ENCODE measurements around the gene ASB1. TPM values are rescaled to one million over a fixed set of nuclear protein-coding genes. Genes with fewer than 3 reads are reported as not detected.

ASB1 gene
- total RNA-seq, 1 experiment from 2014 or later, result 46.0 TPM

- Histone ChIP-seq H4K91ac (ENCODE audit: insufficient read length, low read depth, low read length) (no peak overlapping the region), H2BK20ac (ENCODE audit: low read depth, low read length, poor library complexity, severe bottlenecking) (no peak overlapping the region), H3K4me1 (ENCODE audit: insufficient read depth, low read length) (no peaks in the 10 kb centered on the region), H2BK120ac (ENCODE audit: low read depth, low read length, poor library complexity, severe bottlenecking) (no peak overlapping the region), H3K23ac (ENCODE audit: insufficient read length, low read depth, low read length) (no peak overlapping the region), H4K20me1 (ENCODE audit: control insufficient read depth, insufficient read depth, insufficient read length) (no peaks in the 10 kb centered on the region), H3K9me3 (ENCODE audit: control insufficient read depth, low read depth, low read length) (no peaks in the 10 kb centered on the region), H3T11ph (ENCODE audit: low read length) (no peak overlapping the region), H3K4me2 (ENCODE audit: insufficient read depth, insufficient read length, low read length) (no peak overlapping the region), H3K14ac (ENCODE audit: insufficient read depth, low read length) (no peak overlapping the region), H3K56ac (ENCODE audit: insufficient read length, low read depth, low read length) (no peak overlapping the region), H2BK5ac (ENCODE audit: insufficient read length, low read length) (no peak overlapping the region), H2AK5ac (ENCODE audit: insufficient read length, low read length) (no peak overlapping the region), H3K9ac (ENCODE audit: extremely low read depth, insufficient read length, low read length) (no peak overlapping the region), H3K4ac (ENCODE audit: low read depth, low read length) (no peak overlapping the region), H3K27ac (ENCODE audit: insufficient read length, low read depth, low read length) (no peak overlapping the region), H3K23me2 (ENCODE audit: insufficient read length, low read depth, low read length, poor library complexity, severe bottlenecking) (no peaks in the 10 kb centered on the region), H4K5ac (ENCODE audit: insufficient read length, low read depth, low read length) (no peak overlapping the region), H4K8ac (replicated peaks; ENCODE audit: insufficient read length, low read depth, low read length) (no peak overlapping the region), H2BK15ac (ENCODE audit: low read depth, low read length) (no peak overlapping the region), H3K18ac (ENCODE audit: insufficient read length, low read depth, low read length) (no peak overlapping the region), H3K79me2 (ENCODE audit: insufficient read depth, low read length) (no peaks in the 10 kb centered on the region), H2AFZ (ENCODE audit: low read length) (no peak overlapping the region), H2BK12ac (ENCODE audit: insufficient read length, low read depth, low read length) (no peak overlapping the region), H3K79me1 (ENCODE audit: insufficient read depth, low read depth, low read length, poor library complexity, severe bottlenecking) (no peaks in the 10 kb centered on the region), H3K27me3 (ENCODE audit: insufficient read depth, low read length) (no peaks in the 10 kb centered on the region)
- Mint-ChIP-seq H3K4me3 (no peak overlapping the region), H3K36me3 (ENCODE audit: insufficient read depth in 1 of 3, low read depth in 3 of 3) (peaks cover 3 to 8% (median 5%) of the 10 kb centered on the region in 3 experiments; a peak in 5 of 7 replicates), H3K27ac (no peak overlapping the region), H3K27me3 (ENCODE audit: low read depth) (peaks cover 12% of the 10 kb centered on the region), H3K4me1 (peaks cover 6 to 12% of the 10 kb centered on the region in 2 experiments), H3K9me3 (peaks cover 9% of the 10 kb centered on the region in 2 experiments)
- WGBS (ENCODE audit: extremely low coverage, insufficient read length, low lambda C conversion rate), result no CpG with 5 or more reads among the region's 5 CpGs
- DNase-seq, result peak; percentile 12
- TF ChIP-seq, protein P1, sequence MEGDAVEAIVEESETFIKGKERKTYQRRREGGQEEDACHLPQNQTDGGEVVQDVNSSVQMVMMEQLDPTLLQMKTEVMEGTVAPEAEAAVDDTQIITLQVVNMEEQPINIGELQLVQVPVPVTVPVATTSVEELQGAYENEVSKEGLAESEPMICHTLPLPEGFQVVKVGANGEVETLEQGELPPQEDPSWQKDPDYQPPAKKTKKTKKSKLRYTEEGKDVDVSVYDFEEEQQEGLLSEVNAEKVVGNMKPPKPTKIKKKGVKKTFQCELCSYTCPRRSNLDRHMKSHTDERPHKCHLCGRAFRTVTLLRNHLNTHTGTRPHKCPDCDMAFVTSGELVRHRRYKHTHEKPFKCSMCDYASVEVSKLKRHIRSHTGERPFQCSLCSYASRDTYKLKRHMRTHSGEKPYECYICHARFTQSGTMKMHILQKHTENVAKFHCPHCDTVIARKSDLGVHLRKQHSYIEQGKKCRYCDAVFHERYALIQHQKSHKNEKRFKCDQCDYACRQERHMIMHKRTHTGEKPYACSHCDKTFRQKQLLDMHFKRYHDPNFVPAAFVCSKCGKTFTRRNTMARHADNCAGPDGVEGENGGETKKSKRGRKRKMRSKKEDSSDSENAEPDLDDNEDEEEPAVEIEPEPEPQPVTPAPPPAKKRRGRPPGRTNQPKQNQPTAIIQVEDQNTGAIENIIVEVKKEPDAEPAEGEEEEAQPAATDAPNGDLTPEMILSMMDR (conservative IDR thresholded peaks at IDR 0.05), result no peak
These were observed 74.6 kb downstream of the ASB1 start for GRCh38 chr2:238501311-238501710.

Other genes starting within 250 kb of the ASB1 start
- gene ILKAP, start 223.2 kb upstream of the ASB1 start, total RNA-seq (2021), result 40.3 and 41.5 TPM in 2 replicates
- gene HES6, start 186.9 kb upstream of the ASB1 start, total RNA-seq (2021), result 27.1 and 27.7 TPM in 2 replicates
- gene PER2, start 138.3 kb upstream of the ASB1 start, total RNA-seq (2021), result 12.1 and 12.9 TPM in 2 replicates
- 12.9 and 16.4 TPM in 2 replicates for gene TRAF3IP1, start 106.4 kb upstream of the ASB1 start, total RNA-seq (2021)